Breast epithelium (tissue), 4 donors: ENCODE data around the gene COA6. TPM values are rescaled to one million over a fixed set of nuclear protein-coding genes. Genes with fewer than 3 reads are reported as not detected.
"Not testable (repeated sequence)": the region's sequence is repeated elsewhere in the genome, so short reads cannot be mapped to it uniquely, and the experiment has no call there.

Source experiments
- DNase-seq, 2 donors: peaks; one replicate each; pipeline ENCODE4 v3.0.0-alpha.2; 2019; ENCODE audit warnings: low spot score in 2 of 2
- H3K27ac ChIP-seq, 2 donors: fragments of 200-600 bp; sonication (generic) in 1 of 2; one replicate each; pipeline ENCODE4 v1.5.1; 2016 to 2019; ENCODE audit warnings: mild to moderate bottlenecking in 1 of 2
- H3K27me3 ChIP-seq, 2 donors: fragments of 200-600 bp; sonication (generic) in 1 of 2; one replicate each; pipeline versions ENCODE4 v1.5.1 to v1.6.0; 2017 to 2019; ENCODE audit warnings: control low read depth in 1 of 2, mild to moderate bottlenecking in 1 of 2
- H3K36me3 ChIP-seq: fragments of 200-600 bp; one replicate; pipeline ENCODE4 v1.5.1; 2019
- H3K4me1 ChIP-seq, 2 donors: fragments of 200-600 bp; sonication (generic); one replicate each; pipeline ENCODE4 v1.5.1; 2016 to 2019; ENCODE audit warnings: control low read depth in 1 of 2
- H3K4me3 ChIP-seq, 3 donors: fragments of 200-600 bp; sonication (generic); 1 replicate in 2 of 3; 2 replicates in 1 of 3; pipeline ENCODE4 v1.5.1; 2016 to 2019; ENCODE audit warnings: mild to moderate bottlenecking in 3 of 3, moderate library complexity in 2 of 3
- H3K9me3 ChIP-seq, 2 donors: fragments of 200-600 bp; sonication (generic) in 1 of 2; one replicate each; pipeline ENCODE4 v1.5.1; 2016 to 2019; ENCODE audit warnings: control low read depth in 1 of 2
- CTCF ChIP-seq, 3 donors: fragments of 450-650 bp; IDR thresholded peaks; one replicate each; pipeline ENCODE4 v1.5.1; 2016 to 2017; ENCODE audit warnings: antibody characterized with exemption in 3 of 3, mild to moderate bottlenecking in 3 of 3, moderate library complexity in 3 of 3
- POLR2A ChIP-seq: fragments of 450-650 bp; IDR thresholded peaks from one replicate; pipeline ENCODE4 v1.6.1; 2016; ENCODE audit warnings: antibody characterized with exemption, mild to moderate bottlenecking, moderate library complexity
- POLR2AphosphoS5 ChIP-seq, 3 donors: sonication (generic); formaldehyde crosslinking; IDR thresholded peaks; one replicate each; pipeline ENCODE4 v1.6.1; 2017; ENCODE audit warnings: antibody characterized with exemption in 3 of 3
- intact Hi-C: fragments of 100-400 bp; cut with DNase I; formaldehyde crosslinking; loops from one replicate; pipeline ENCODE4 v1.15.1; 2023; ENCODE audit warnings: low total_unique reads
- total RNA-seq, 3 donors: library from RNA; depleted of rRNA; stranded (reverse); fragments of >200 nt; gene quantifications; one replicate each; pipeline ENCODE4 v1.1.0, GENCODE V29; 2016

The COA6 gene
- total RNA-seq, 3 donors from 2014 or later = 10.4 to 17.7 (median 14.6) TPM

GRCh38 chr1:234369784-234370183, 3.5 kb upstream of the COA6 start:
- H3K36me3 ChIP-seq = no peaks in the 10 kb centered on the region
- no peak overlapping the region for H3K4me3 ChIP-seq
- no peaks in the 10 kb centered on the region for H3K9me3 ChIP-seq
- TF ChIP-seq POLR2AphosphoS5 (IDR thresholded peaks at IDR 0.05) (no peak), CTCF (IDR thresholded peaks at IDR 0.05) (no peak), POLR2A (no peak)
- H3K4me1 ChIP-seq = peaks cover 0 to 7% of the 10 kb centered on the region in 2 donors
- H3K27ac ChIP-seq = no peak overlapping the region
- DNase-seq = no peak
- intact Hi-C loops = no loop called here
- H3K27me3 ChIP-seq = no peaks in the 10 kb centered on the region

GRCh38 chr1:234371414-234371813, 1.8 kb upstream of the COA6 start:
- no peaks in the 10 kb centered on the region for H3K9me3 ChIP-seq
- no peak for DNase-seq
- intact Hi-C loops = no loop called here
- no peak overlapping the region for H3K4me3 ChIP-seq
- H3K36me3 ChIP-seq = no peaks in the 10 kb centered on the region
- H3K4me1 ChIP-seq = peaks cover 0 to 8% of the 10 kb centered on the region in 2 donors
- H3K27ac ChIP-seq = no peak overlapping the region
- H3K27me3 ChIP-seq = no peaks in the 10 kb centered on the region
- TF ChIP-seq POLR2AphosphoS5 (IDR thresholded peaks at IDR 0.05) = no peak
- no peak for TF ChIP-seq CTCF (IDR thresholded peaks at IDR 0.05)

GRCh38 chr1:234372011-234372757, 1.1 kb upstream of the COA6 start:
- Histone ChIP-seq H3K36me3 (no peaks in the 10 kb centered on the region), H3K27me3 (no peaks in the 10 kb centered on the region), H3K27ac (peak overlapping the region in 1 of 2 donors; percentile 95), H3K4me3 (peak overlapping the region; percentile 77 to 84 (median 84)), H3K4me1 (peaks cover 0 to 8% of the 10 kb centered on the region in 2 donors), H3K9me3 (no peaks in the 10 kb centered on the region)
- intact Hi-C loops = no loop called here
- no peak for DNase-seq
- TF ChIP-seq POLR2AphosphoS5 (IDR thresholded peaks at IDR 0.05) = no peak
- no peak for TF ChIP-seq POLR2A
- no peak for TF ChIP-seq CTCF (IDR thresholded peaks at IDR 0.05)

GRCh38 chr1:234373959-234374254, 651 bp downstream of the COA6 start:
- no peaks in the 10 kb centered on the region for H3K27me3 ChIP-seq
- peak overlapping the region; percentile 95 to 97 for H3K27ac ChIP-seq
- intact Hi-C loops = no loop called here
- no peak for TF ChIP-seq POLR2A
- no peak for TF ChIP-seq CTCF (IDR thresholded peaks at IDR 0.05)
- TF ChIP-seq POLR2AphosphoS5 (IDR thresholded peaks at IDR 0.05) = no peak
- no peak for DNase-seq
- H3K4me1 ChIP-seq = peaks cover 0 to 8% of the 10 kb centered on the region in 2 donors
- no peaks in the 10 kb centered on the region for H3K36me3 ChIP-seq
- H3K4me3 ChIP-seq = peak overlapping the region; percentile 77 to 84 (median 84)
- H3K9me3 ChIP-seq = no peaks in the 10 kb centered on the region

- H3K27ac ChIP-seq = no peak overlapping the region
- H3K36me3 ChIP-seq = peaks cover 4% of the 10 kb centered on the region
- H3K4me1 ChIP-seq = peaks cover 0 to 8% of the 10 kb centered on the region in 2 donors
- intact Hi-C loops = no loop called here
- no peaks in the 10 kb centered on the region for H3K27me3 ChIP-seq
- TF ChIP-seq POLR2AphosphoS5 (IDR thresholded peaks at IDR 0.05) (no peak), POLR2A (no peak), CTCF (IDR thresholded peaks at IDR 0.05) (no peak)
- DNase-seq = no peak
- no peak overlapping the region for H3K4me3 ChIP-seq
- H3K9me3 ChIP-seq = no peaks in the 10 kb centered on the region
Measured at GRCh38 chr1:234375672-234376071, 2.4 kb downstream of the COA6 start.

GRCh38 chr1:234379591-234380109, 6.4 kb downstream of the COA6 start:
- H3K36me3 ChIP-seq, intact Hi-C loops: not testable (repeated sequence)

More at GRCh38 chr1:234379591-234380109, 6.4 kb downstream of the COA6 start:
- not testable (repeated sequence) for DNase-seq, H3K27ac ChIP-seq, H3K27me3 ChIP-seq, H3K4me1 ChIP-seq, H3K4me3 ChIP-seq, H3K9me3 ChIP-seq
